Measurements from ENCODE around the gene STK10.

STK10 gene

GRCh38 chr5:172163346-172163745 is 24.7 kb downstream of the STK10 start:
- no peak overlapping the region for H3K27ac ChIP-seq (ENCODE audit: low read depth, low read length)
- TF ChIP-seq CTCF (IDR thresholded peaks at IDR 0.05; ENCODE audit: low read depth, low read length, poor library complexity, severe bottlenecking) (no peak), EZH2phosphoT487 (IDR thresholded peaks at IDR 0.05; ENCODE audit: borderline replicate concordance, low read length) (no peak)
- H3K4me2 ChIP-seq (ENCODE audit: low read length), result no peak overlapping the region
- peaks cover 23% of the 10 kb centered on the region for H3K4me1 ChIP-seq (ENCODE audit: control insufficient read depth, low read length)
- no peaks in the 10 kb centered on the region for H3F3A ChIP-seq (ENCODE audit: control insufficient read depth, insufficient read depth)
- no peak overlapping the region for H3K4me3 ChIP-seq (ENCODE audit: low read length)
- H3K36me3 ChIP-seq (ENCODE audit: control insufficient read depth, low read length), result no peaks in the 10 kb centered on the region
- H3K79me2 ChIP-seq (ENCODE audit: control insufficient read depth, low read length), result peaks cover 26% of the 10 kb centered on the region
- no peaks in the 10 kb centered on the region for H3K27me3 ChIP-seq (ENCODE audit: control insufficient read depth, low read length)
- no peaks in the 10 kb centered on the region for H3K9me3 ChIP-seq (ENCODE audit: control insufficient read depth, insufficient read depth, low read length)
- no peaks in the 10 kb centered on the region for H3K9me2 ChIP-seq (replicated peaks; ENCODE audit: control insufficient read depth, low read length)
- H4K20me1 ChIP-seq (ENCODE audit: control insufficient read depth, insufficient read depth, low read depth, low read length), result no peaks in the 10 kb centered on the region; the same call in 1 of the 2 replicates

- Histone ChIP-seq H3K9me2 (replicated peaks; ENCODE audit: control insufficient read depth, low read length) (no peaks in the 10 kb centered on the region), H3K27ac (ENCODE audit: low read depth, low read length) (no peak overlapping the region), H3F3A (ENCODE audit: control insufficient read depth, insufficient read depth) (no peaks in the 10 kb centered on the region), H4K20me1 (ENCODE audit: control insufficient read depth, insufficient read depth, low read depth, low read length) (no peaks in the 10 kb centered on the region; the same call in 1 of the 2 replicates), H3K79me2 (ENCODE audit: control insufficient read depth, low read length) (peaks cover 26% of the 10 kb centered on the region), H3K4me2 (ENCODE audit: low read length) (no peak overlapping the region), H3K9me3 (ENCODE audit: control insufficient read depth, insufficient read depth, low read length) (no peaks in the 10 kb centered on the region), H3K36me3 (ENCODE audit: control insufficient read depth, low read length) (no peaks in the 10 kb centered on the region), H3K27me3 (ENCODE audit: control insufficient read depth, low read length) (no peaks in the 10 kb centered on the region), H3K4me1 (ENCODE audit: control insufficient read depth, low read length) (peaks cover 23% of the 10 kb centered on the region), H3K4me3 (ENCODE audit: low read length) (no peak overlapping the region)
- TF ChIP-seq EZH2phosphoT487 (IDR thresholded peaks at IDR 0.05; ENCODE audit: borderline replicate concordance, low read length) (no peak), CTCF (IDR thresholded peaks at IDR 0.05; ENCODE audit: low read depth, low read length, poor library complexity, severe bottlenecking) (no peak)
Measured at GRCh38 chr5:172162987-172163343, 25.1 kb downstream of the STK10 start.

GRCh38 chr5:172162323-172162986 is 25.6 kb downstream of the STK10 start:
- Histone ChIP-seq H4K20me1 (ENCODE audit: control insufficient read depth, insufficient read depth, low read depth, low read length) (no peaks in the 10 kb centered on the region; the same call in 1 of the 2 replicates), H3K27ac (ENCODE audit: low read depth, low read length) (no peak overlapping the region), H3K4me3 (ENCODE audit: low read length) (no peak overlapping the region), H3K4me1 (ENCODE audit: control insufficient read depth, low read length) (peaks cover 23% of the 10 kb centered on the region), H3K9me2 (replicated peaks; ENCODE audit: control insufficient read depth, low read length) (no peaks in the 10 kb centered on the region), H3K79me2 (ENCODE audit: control insufficient read depth, low read length) (peaks cover 26% of the 10 kb centered on the region), H3F3A (ENCODE audit: control insufficient read depth, insufficient read depth) (no peaks in the 10 kb centered on the region), H3K36me3 (ENCODE audit: control insufficient read depth, low read length) (no peaks in the 10 kb centered on the region), H3K9me3 (ENCODE audit: control insufficient read depth, insufficient read depth, low read length) (no peaks in the 10 kb centered on the region), H3K4me2 (ENCODE audit: low read length) (no peak overlapping the region), H3K27me3 (ENCODE audit: control insufficient read depth, low read length) (no peaks in the 10 kb centered on the region)
- no peak for TF ChIP-seq CTCF (IDR thresholded peaks at IDR 0.05; ENCODE audit: low read depth, low read length, poor library complexity, severe bottlenecking)
- TF ChIP-seq EZH2phosphoT487 (IDR thresholded peaks at IDR 0.05; ENCODE audit: borderline replicate concordance, low read length), result no peak

Data from DOHH2 (cell line).